HepG2 (cell line): ENCODE measurements around the gene MS4A10. TPM values are rescaled to one million over a fixed set of nuclear protein-coding genes. Genes with fewer than 3 reads are reported as not detected.

Source experiments
- ATAC-seq: fragments of 200-7000 bp; cut with Tn5 transposase; 3 replicates; pipeline ENCODE4 v1.9.1; 2020; ENCODE audit warnings: mild to moderate bottlenecking, moderate library complexity
- BruUV-seq: library from RNA; stranded (reverse); fragments of 400-500 nt; replicated peaks from 2 replicates; lab custom pipeline; 2021; lab: Mats Ljungman, UMichigan
- CTCF ChIA-PET: fragments of 300-600 bp; formaldehyde crosslinking; extraction: SDS; loops from one replicate; lab custom pipeline; 2021; ENCODE audit warnings: low total read pairs, inconsistent platforms, low intra/inter-chr PET ratio; lab: Yijun Ruan, JAX
- POLR2A ChIA-PET: fragments of 350-600 bp; sonication (Branson Sonifier 250); formaldehyde crosslinking; loops from one replicate; lab custom pipeline; 2020; ENCODE audit warnings: antibody characterized with exemption, inconsistent platforms; lab: Yijun Ruan, JAX
- DNase-seq: peaks from one replicate; pipeline ENCODE4 v3.0.0-alpha.2; 2015; ENCODE audit warnings: low spot score
- FAIRE-seq: peaks from 3 replicates; lab custom pipeline; 2011; peaks lifted over from hg19 to GRCh38; lab: Jason Lieb, UNC
- H2AFZ ChIP-seq: one replicate; pipeline ENCODE4 v1.6.1; 2011; ENCODE audit warnings: low read length, inconsistent platforms
- H3K27ac ChIP-seq: fragments of 300-600 bp; 3 replicates; pipeline ENCODE4 v1.8.0; 2011; ENCODE audit warnings: mixed run types, mild to moderate bottlenecking, mixed read lengths, low read length, inconsistent platforms; ENCODE audit not compliant: insufficient read depth; ENCODE audit errors: extremely low read length
- H3K27me3 ChIP-seq, 2 experiments: fragments of 200-600 bp in 1 of 2; 2 replicates in 1 of 2; 3 replicates in 1 of 2; pipeline versions ENCODE4 v1.6.0 to v1.8.0; 2011; ENCODE audit warnings: low read length in 2 of 2, mild to moderate bottlenecking in 2 of 2, moderate library complexity in 2 of 2, inconsistent platforms in 1 of 2; ENCODE audit not compliant: insufficient read depth in 2 of 2, control insufficient read depth in 1 of 2
- H3K36me3 ChIP-seq, 2 experiments: fragments of 200-600 bp in 1 of 2; replicated peaks in 1 of 2; 2 replicates in 1 of 2; 3 replicates in 1 of 2; pipeline versions ENCODE4 v1.5.1 to v1.8.0; 2011; ENCODE audit warnings: low read length in 2 of 2, inconsistent platforms in 1 of 2; ENCODE audit not compliant: insufficient read depth in 2 of 2, control insufficient read depth in 1 of 2
- H3K4me1 ChIP-seq: 2 replicates; pipeline ENCODE4 v1.5.1; 2012; ENCODE audit warnings: low read length, inconsistent platforms; ENCODE audit not compliant: insufficient read depth
- H3K4me2 ChIP-seq: 2 replicates; pipeline ENCODE4 v1.6.0; 2011; ENCODE audit warnings: low read depth, low read length, inconsistent platforms
- H3K4me3 ChIP-seq, 3 experiments: fragments of 200-600 bp in 1 of 3; sonication (generic), shearing (Covaris generic) in 1 of 3; replicated peaks in 1 of 3; 2 replicates each; pipeline ENCODE4 v1.5.1; 2011 to 2016; ENCODE audit warnings: low read length in 3 of 3, inconsistent platforms in 2 of 3, low read depth in 2 of 3, mild to moderate bottlenecking in 2 of 3, control low read depth in 1 of 3, mixed read lengths in 1 of 3; ENCODE audit not compliant: insufficient read depth in 1 of 3
- H3K79me2 ChIP-seq: one replicate; pipeline ENCODE4 v1.6.1; 2011; ENCODE audit warnings: low read length, inconsistent platforms; ENCODE audit not compliant: insufficient read depth
- H3K9ac ChIP-seq: 2 replicates; pipeline ENCODE4 v1.6.0; 2011; ENCODE audit warnings: mild to moderate bottlenecking, low read depth, low read length, inconsistent platforms; ENCODE audit not compliant: insufficient read depth
- H3K9me3 ChIP-seq: 2 replicates; pipeline ENCODE4 v1.5.1; 2012; ENCODE audit warnings: mild to moderate bottlenecking, low read length
- H4K20me1 ChIP-seq: 2 replicates; pipeline ENCODE4 v1.6.0; 2011; ENCODE audit warnings: inconsistent platforms, mild to moderate bottlenecking, low read length, moderate library complexity; ENCODE audit not compliant: insufficient read depth
- ATF7 ChIP-seq, 2 experiments: fragments of 450-650 bp in 1 of 2; sonication (generic) in 1 of 2; formaldehyde crosslinking in 1 of 2; IDR thresholded peaks; 2 replicates each; pipeline versions ENCODE4 v1.4.0 to v1.6.1; 2016 to 2020; ENCODE audit warnings: antibody characterized with exemption in 1 of 2, mild to moderate bottlenecking in 1 of 2, missing genetic modification reagents in 1 of 2
- CBX1 ChIP-seq: IDR thresholded peaks from one replicate; pipeline ENCODE4 v1.6.1; 2016; ENCODE audit warnings: antibody characterized with exemption, low read depth
- FOXP1 ChIP-seq, 2 experiments: fragments of 450-650 bp in 1 of 2; IDR thresholded peaks; 2 replicates each; pipeline ENCODE4 v1.6.1; 2017 to 2018; ENCODE audit warnings: antibody characterized with exemption in 1 of 2
- IKZF4 ChIP-seq: sonication (generic); formaldehyde crosslinking; IDR thresholded peaks from 2 replicates; pipeline ENCODE4 v1.5.1; 2020; ENCODE audit warnings: borderline replicate concordance, mild to moderate bottlenecking, low read depth, missing genetic modification reagents; ENCODE audit errors: not compliant biosample characterization
- PITX1 ChIP-seq: sonication (generic); formaldehyde crosslinking; IDR thresholded peaks from 2 replicates; pipeline ENCODE4 v1.5.1; 2020; ENCODE audit warnings: mild to moderate bottlenecking, missing genetic modification reagents
- RBFOX2 ChIP-seq: fragments of 200-400 bp; formaldehyde crosslinking; IDR thresholded peaks from 2 replicates; pipeline ENCODE4 v1.6.1; 2017; ENCODE audit warnings: low read depth, mild to moderate bottlenecking, low read length
- REXO4 ChIP-seq: sonication (generic); formaldehyde crosslinking; IDR thresholded peaks from 2 replicates; pipeline ENCODE4 v1.8.0; 2022; ENCODE audit warnings: missing genetic modification reagents, mild to moderate bottlenecking, borderline replicate concordance
- SRF ChIP-seq: IDR thresholded peaks from 2 replicates; pipeline ENCODE4 v1.6.1; 2011; ENCODE audit warnings: mild to moderate bottlenecking, low read depth, low read length, moderate library complexity
- SRSF4 ChIP-seq: fragments of 200-400 bp; formaldehyde crosslinking; IDR thresholded peaks from one replicate; pipeline ENCODE4 v1.6.1; 2018; ENCODE audit warnings: mild to moderate bottlenecking, low read depth, low read length, moderate library complexity; ENCODE audit not compliant: poor library complexity, severe bottlenecking
- TEAD2 ChIP-seq: sonication (generic); formaldehyde crosslinking; IDR thresholded peaks from 2 replicates; pipeline ENCODE4 v1.9.0; 2021; ENCODE audit warnings: missing genetic modification reagents
- ZNF501 ChIP-seq: sonication (generic); formaldehyde crosslinking; IDR thresholded peaks from 2 replicates; pipeline ENCODE4 v1.5.1; 2020; ENCODE audit warnings: mild to moderate bottlenecking, moderate library complexity, missing genetic modification reagents
- ZNF549 ChIP-seq: sonication (generic); formaldehyde crosslinking; IDR thresholded peaks from 2 replicates; pipeline ENCODE4 v1.5.0; 2020; ENCODE audit warnings: missing genetic modification reagents
- ZNF660 ChIP-seq: sonication (generic); formaldehyde crosslinking; IDR thresholded peaks from 2 replicates; pipeline ENCODE4 v1.5.1; 2020; ENCODE audit warnings: mild to moderate bottlenecking, low read depth, missing genetic modification reagents, borderline replicate concordance
- WGBS: methylation state at CpG from one replicate; pipeline ENCODE4 v1.1.6; 2017; ENCODE audit warnings: low lambda C conversion rate; 5-methylcytosine and 5-hydroxymethylcytosine counted together
- in situ Hi-C: cut with HindIII; loops from 2 replicates; pipeline ENCODE4 v1.10.0; 2017; ENCODE audit warnings: low pct_unique_long_range_greater_than_20kb; ENCODE audit not compliant: extremely low pct_ligation_motif_present
- intact Hi-C: fragments of 100-400 bp; cut with micrococcal nuclease; formaldehyde crosslinking; loops from one replicate; pipeline ENCODE4 v1.10.0; 2022; ENCODE audit not compliant: unreplicated experiment
- polyA plus RNA-seq, 8 experiments: library from polyadenylated mRNA; depleted of rRNA in 3 of 8; stranded (reverse) in 7 of 8; unstranded in 1 of 8; fragments of >200 nt; fragmentation: Illumina TruSeq in 4 of 8; extraction: Trizol in 4 of 8; gene quantifications; 2 replicates each; pipeline versions ENCODE4 v1.2.1 to v1.2.3, GENCODE V29; 2011 to 2016; ENCODE audit warnings: low read depth in 4 of 8, missing spikeins in 1 of 8, mixed read lengths in 1 of 8; ENCODE audit not compliant: insufficient read depth in 1 of 8
- total RNA-seq, 5 experiments: library from RNA; depleted of rRNA; stranded (reverse); fragments of >200 nt; fragmentation: Illumina TruSeq; extraction: Trizol; gene quantifications; 2 replicates each; pipeline ENCODE4 v1.2.3, GENCODE V29; 2016; ENCODE audit warnings: low read depth in 1 of 5
- TF ChIP-seq, protein P1 (sequence below): sonication (generic); formaldehyde crosslinking; IDR thresholded peaks from 2 replicates; pipeline ENCODE4 v1.4.0; 2020; ENCODE audit warnings: missing genetic modification reagents
- TF ChIP-seq, protein P2 (sequence below): sonication (generic); formaldehyde crosslinking; IDR thresholded peaks from 2 replicates; pipeline ENCODE4 v1.8.1; 2023; ENCODE audit warnings: mild to moderate bottlenecking, inconsistent platforms, moderate library complexity, missing genetic modification reagents, borderline replicate concordance
- TF ChIP-seq, protein P3 (sequence below), 2 experiments: sonication (generic) in 1 of 2; formaldehyde crosslinking in 1 of 2; IDR thresholded peaks; 2 replicates each; pipeline versions ENCODE4 v1.5.1 to v1.6.1; 2011 to 2020; ENCODE audit warnings: borderline replicate concordance in 1 of 2, low read depth in 1 of 2, low read length in 1 of 2, mild to moderate bottlenecking in 1 of 2, missing genetic modification reagents in 1 of 2, moderate library complexity in 1 of 2

MS4A10 gene
- total and polyA plus RNA-seq, 2 of the 13 experiments (the other 11 are each of a cell fraction or from before 2014, with no cell fraction given) = not detected

DNA sequence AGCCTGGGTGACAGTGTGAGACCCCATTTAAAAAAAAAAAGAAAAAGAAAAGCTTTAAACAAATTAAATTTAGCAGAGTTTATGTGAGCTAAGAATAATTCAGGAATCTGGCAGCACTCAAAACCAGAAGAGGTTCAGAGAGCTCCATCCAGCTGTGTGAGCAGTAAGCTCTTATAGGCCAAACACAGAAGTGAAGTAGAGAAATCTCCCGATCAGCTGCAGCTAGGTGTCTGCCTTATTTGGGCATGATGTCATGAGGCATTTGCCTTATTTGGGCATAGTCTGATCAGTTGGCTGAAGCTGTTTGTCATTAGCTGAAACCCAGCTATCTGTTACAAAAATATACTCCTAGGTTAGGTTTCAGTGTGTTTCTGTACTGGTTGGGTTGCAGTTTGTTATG lies 20.3 kb upstream of the MS4A10 start:
- Histone ChIP-seq H3K4me3 (no peak overlapping the region), H3K4me2 (no peak overlapping the region), H3K36me3 (no peaks in the 10 kb centered on the region), H3K4me1 (no peaks in the 10 kb centered on the region), H3K27me3 (peaks cover 1 to 23% of the 10 kb centered on the region in 2 experiments; a peak in 2 of 5 replicates), H2AFZ (no peak overlapping the region), H3K9me3 (no peaks in the 10 kb centered on the region), H3K9ac (no peak overlapping the region), H3K27ac (no peak overlapping the region), H3K79me2 (no peaks in the 10 kb centered on the region), H4K20me1 (no peaks in the 10 kb centered on the region)
- intact Hi-C loops = loop anchor here (5.0 kb wide), 1 partner anchor 403 kb away; no protein-coding TSS in a partner anchor
- no peak for ATAC-seq
- no peak for DNase-seq
- ChIA-PET POLR2A (no interaction called here), CTCF (no interaction called here)
- FAIRE-seq = no peak
- in situ Hi-C loops = no loop called here
- 0% methylated on average over 1 of the region's 1 CpG for WGBS
- BruUV-seq = no TSS peak
- TF ChIP-seq PITX1 (CRISPR knock-in tag) (no peak), RBFOX2 (no peak), ZNF660 (CRISPR knock-in tag) (no peak), ZNF501 (CRISPR knock-in tag) (no peak), TEAD2 (no peak), CBX1 (no peak), FOXP1 (IDR thresholded peaks at IDR 0.05) (no peak), FOXP1 (CRISPR knock-in tag; IDR thresholded peaks at IDR 0.05) (no peak), ZNF549 (CRISPR knock-in tag) (no peak), SRF (peak; percentile 92), REXO4 (CRISPR knock-in tag) (no peak), IKZF4 (CRISPR knock-in tag) (no peak), ATF7 (IDR thresholded peaks at IDR 0.05) (0 out of 2 replicates have a peak, but pooled peaks have one; percentile 5), ATF7 (CRISPR knock-in tag; IDR thresholded peaks at IDR 0.05) (no peak), SRSF4 (no peak)
- TF ChIP-seq, protein P1, sequence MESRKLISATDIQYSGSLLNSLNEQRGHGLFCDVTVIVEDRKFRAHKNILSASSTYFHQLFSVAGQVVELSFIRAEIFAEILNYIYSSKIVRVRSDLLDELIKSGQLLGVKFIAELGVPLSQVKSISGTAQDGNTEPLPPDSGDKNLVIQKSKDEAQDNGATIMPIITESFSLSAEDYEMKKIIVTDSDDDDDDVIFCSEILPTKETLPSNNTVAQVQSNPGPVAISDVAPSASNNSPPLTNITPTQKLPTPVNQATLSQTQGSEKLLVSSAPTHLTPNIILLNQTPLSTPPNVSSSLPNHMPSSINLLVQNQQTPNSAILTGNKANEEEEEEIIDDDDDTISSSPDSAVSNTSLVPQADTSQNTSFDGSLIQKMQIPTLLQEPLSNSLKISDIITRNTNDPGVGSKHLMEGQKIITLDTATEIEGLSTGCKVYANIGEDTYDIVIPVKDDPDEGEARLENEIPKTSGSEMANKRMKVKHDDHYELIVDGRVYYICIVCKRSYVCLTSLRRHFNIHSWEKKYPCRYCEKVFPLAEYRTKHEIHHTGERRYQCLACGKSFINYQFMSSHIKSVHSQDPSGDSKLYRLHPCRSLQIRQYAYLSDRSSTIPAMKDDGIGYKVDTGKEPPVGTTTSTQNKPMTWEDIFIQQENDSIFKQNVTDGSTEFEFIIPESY (CRISPR knock-in tag) = no peak
- TF ChIP-seq, protein P2, sequence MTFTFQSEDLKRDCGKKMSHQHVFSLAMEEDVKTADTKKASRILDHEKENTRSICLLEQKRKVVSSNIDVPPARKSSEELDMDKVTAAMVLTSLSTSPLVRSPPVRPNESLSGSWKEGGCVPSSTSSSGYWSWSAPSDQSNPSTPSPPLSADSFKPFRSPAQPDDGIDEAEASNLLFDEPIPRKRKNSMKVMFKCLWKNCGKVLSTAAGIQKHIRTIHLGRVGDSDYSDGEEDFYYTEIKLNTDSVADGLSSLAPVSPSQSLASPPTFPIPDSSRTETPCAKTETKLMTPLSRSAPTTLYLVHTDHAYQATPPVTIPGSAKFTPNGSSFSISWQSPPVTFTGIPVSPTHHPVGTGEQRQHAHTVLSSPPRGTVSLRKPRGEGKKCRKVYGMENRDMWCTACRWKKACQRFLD = no peak
- TF ChIP-seq, protein P3, sequence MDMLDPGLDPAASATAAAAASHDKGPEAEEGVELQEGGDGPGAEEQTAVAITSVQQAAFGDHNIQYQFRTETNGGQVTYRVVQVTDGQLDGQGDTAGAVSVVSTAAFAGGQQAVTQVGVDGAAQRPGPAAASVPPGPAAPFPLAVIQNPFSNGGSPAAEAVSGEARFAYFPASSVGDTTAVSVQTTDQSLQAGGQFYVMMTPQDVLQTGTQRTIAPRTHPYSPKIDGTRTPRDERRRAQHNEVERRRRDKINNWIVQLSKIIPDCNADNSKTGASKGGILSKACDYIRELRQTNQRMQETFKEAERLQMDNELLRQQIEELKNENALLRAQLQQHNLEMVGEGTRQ (IDR thresholded peaks at IDR 0.05; ENCODE audit: low read depth, low read length) = no peak
- TF ChIP-seq, protein P3 (CRISPR knock-in tag; IDR thresholded peaks at IDR 0.05; ENCODE audit: borderline replicate concordance) = no peak
